Adrenal gland (tissue), 12 donors: Measurements from ENCODE around the gene ADGRB3. TPM values are rescaled to one million over a fixed set of nuclear protein-coding genes. Genes with fewer than 3 reads are reported as not detected.
"Not testable (repeated sequence)": the region's sequence is repeated elsewhere in the genome, so short reads cannot be mapped to it uniquely, and the experiment has no call there.

Source experiments
- DNase-seq, 7 donors: peaks; one replicate each; pipeline ENCODE4 v3.0.0-alpha.2; 2019 to 2020
- H3K27ac ChIP-seq, 5 donors: fragments of 200-600 bp; sonication (generic) in 4 of 5; 1 replicate in 3 of 5; 2 replicates in 2 of 5; pipeline versions ENCODE4 v1.5.1 to v1.8.0; 2016 to 2020; ENCODE audit warnings: mild to moderate bottlenecking in 1 of 5
- H3K27me3 ChIP-seq: fragments of 200-600 bp; 2 replicates; pipeline ENCODE4 v1.8.0; 2021
- H3K36me3 ChIP-seq, 2 donors: fragments of 200-600 bp; replicated peaks in 1 of 2; 1 replicate in 1 of 2; 2 replicates in 1 of 2; pipeline versions ENCODE4 v1.5.1 to v1.8.0; 2018 to 2022
- H3K4me1 ChIP-seq, 2 donors: fragments of 200-600 bp; replicated peaks in 1 of 2; 1 replicate in 1 of 2; 2 replicates in 1 of 2; pipeline versions ENCODE4 v1.5.1 to v1.8.0; 2018 to 2021
- H3K4me3 ChIP-seq, 4 donors: fragments of 200-600 bp; sonication (generic) in 3 of 4; one replicate each; pipeline ENCODE4 v1.5.1; 2016 to 2018
- H3K9me3 ChIP-seq, 3 donors: fragments of 200-600 bp; sonication (generic) in 1 of 3; replicated peaks in 1 of 3; 1 replicate in 2 of 3; 2 replicates in 1 of 3; pipeline versions ENCODE4 v1.5.1 to v1.8.0; 2016 to 2021
- POLR2A ChIP-seq, 2 donors: fragments of 450-650 bp; IDR thresholded peaks; one replicate each; pipeline ENCODE4 v1.6.1; 2017; ENCODE audit warnings: antibody characterized with exemption in 2 of 2, mild to moderate bottlenecking in 2 of 2, moderate library complexity in 1 of 2
- WGBS, 4 donors: extraction: QIAGEN DNeasy Blood & Tissue Kit in 2 of 4; methylation state at CpG; one replicate each; pipeline versions ENCODE4 v1.1.5 to v1.1.7; 2013 to 2017; 5-methylcytosine and 5-hydroxymethylcytosine counted together
- intact Hi-C, 2 donors: fragments of 100-400 bp; cut with DNase I; formaldehyde crosslinking; loops; one replicate each; pipeline versions ENCODE4 v1.14.1 to v1.15.0; 2022 to 2023
- polyA plus RNA-seq, 3 donors: library from polyadenylated mRNA; stranded (reverse); fragments of 200-250 nt in 2 of 3; fragments of 350-450 nt in 1 of 3; fragmentation: Illumina TruSeq in 1 of 3; extraction: RNeasy Lipid Tissue Mini Kit (QIAGEN cat#74804) in 1 of 3; gene quantifications; one replicate each; pipeline ENCODE4 v1.2.3, GENCODE V29; 2013 to 2014
- total RNA-seq, 9 donors: library from RNA; depleted of rRNA in 4 of 9; stranded (reverse); fragments of >200 nt in 4 of 9; fragments of 120-200 nt in 1 of 9; fragmentation: NEBNext Ultra II Directional in 1 of 9; extraction: Animal tissue kit (Norgen Biotek cat#: 25700) in 1 of 9; gene quantifications; one replicate each; pipeline versions ENCODE4 v1.1.0 to v1.2.4, GENCODE V29; 2013 to 2023
- TF ChIP-seq, protein P1 (sequence below), 6 experiments: fragments of 450-650 bp in 4 of 6; fragments of 200-600 bp in 2 of 6; sonication (generic) in 1 of 6; IDR thresholded peaks; 1 replicate in 5 of 6; 2 replicates in 1 of 6; pipeline versions ENCODE4 v1.5.1 to v1.8.0; 2016 to 2021; ENCODE audit warnings: antibody characterized with exemption in 6 of 6, mild to moderate bottlenecking in 2 of 6, moderate library complexity in 1 of 6
- donor health status: healthy with polysubstance abuse.
- donor health status: Bipolar disorder and iron deficiency.
- donor health status: DM: yes; HTN: yes; CAD: no.
- donor health status: DM: no; HTN: no; CAD: no.
- donor health status: DM: no; HTN: no; CAD: no.
- donor health status: DM: yes; HTN: yes; CAD: no.

The ADGRB3 gene
- total and polyA plus RNA-seq, 12 donors, result 1.3 to 9.0 (median 3.1) TPM

DNA sequence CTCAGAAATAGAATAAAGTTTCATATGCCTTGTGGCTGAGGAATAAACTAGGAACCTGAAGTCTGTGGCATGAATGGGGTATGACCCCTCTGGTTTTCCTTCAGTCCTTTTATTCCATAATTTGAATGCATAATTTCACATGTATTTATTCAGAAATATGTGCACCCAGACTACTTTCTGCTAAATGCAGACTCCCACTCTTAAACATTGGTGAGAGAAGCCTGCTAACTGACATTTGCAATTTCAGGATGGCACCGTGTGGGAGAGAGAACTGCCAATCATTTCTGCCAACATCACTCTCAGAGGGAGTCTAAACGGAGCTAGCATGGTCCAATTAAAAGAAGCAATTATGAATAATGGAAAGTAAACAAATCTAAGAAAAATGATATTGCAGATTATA lies 141.3 kb downstream of the ADGRB3 start:
- TF ChIP-seq POLR2A (IDR thresholded peaks at IDR 0.05), result no peak
- TF ChIP-seq, protein P1, sequence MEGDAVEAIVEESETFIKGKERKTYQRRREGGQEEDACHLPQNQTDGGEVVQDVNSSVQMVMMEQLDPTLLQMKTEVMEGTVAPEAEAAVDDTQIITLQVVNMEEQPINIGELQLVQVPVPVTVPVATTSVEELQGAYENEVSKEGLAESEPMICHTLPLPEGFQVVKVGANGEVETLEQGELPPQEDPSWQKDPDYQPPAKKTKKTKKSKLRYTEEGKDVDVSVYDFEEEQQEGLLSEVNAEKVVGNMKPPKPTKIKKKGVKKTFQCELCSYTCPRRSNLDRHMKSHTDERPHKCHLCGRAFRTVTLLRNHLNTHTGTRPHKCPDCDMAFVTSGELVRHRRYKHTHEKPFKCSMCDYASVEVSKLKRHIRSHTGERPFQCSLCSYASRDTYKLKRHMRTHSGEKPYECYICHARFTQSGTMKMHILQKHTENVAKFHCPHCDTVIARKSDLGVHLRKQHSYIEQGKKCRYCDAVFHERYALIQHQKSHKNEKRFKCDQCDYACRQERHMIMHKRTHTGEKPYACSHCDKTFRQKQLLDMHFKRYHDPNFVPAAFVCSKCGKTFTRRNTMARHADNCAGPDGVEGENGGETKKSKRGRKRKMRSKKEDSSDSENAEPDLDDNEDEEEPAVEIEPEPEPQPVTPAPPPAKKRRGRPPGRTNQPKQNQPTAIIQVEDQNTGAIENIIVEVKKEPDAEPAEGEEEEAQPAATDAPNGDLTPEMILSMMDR (IDR thresholded peaks at IDR 0.05), result no peak
- Histone ChIP-seq H3K9me3 (no peaks in the 10 kb centered on the region), H3K4me3 (no peak overlapping the region), H3K36me3 (no peaks in the 10 kb centered on the region), H3K4me1 (peaks cover 0 to 7% of the 10 kb centered on the region in 2 donors), H3K27me3 (no peaks in the 10 kb centered on the region), H3K27ac (no peak overlapping the region)
- no peak for DNase-seq
- WGBS, 4 donors, result 62 to 70% (median 65%) methylated on average over 2 of the region's 2 CpGs
- intact Hi-C loops, result loop anchor here in 1 of 2 donors (5.0 kb wide), 1 partner anchor 139 kb away; the partner anchor contains the start of gene ADGRB3

DNA sequence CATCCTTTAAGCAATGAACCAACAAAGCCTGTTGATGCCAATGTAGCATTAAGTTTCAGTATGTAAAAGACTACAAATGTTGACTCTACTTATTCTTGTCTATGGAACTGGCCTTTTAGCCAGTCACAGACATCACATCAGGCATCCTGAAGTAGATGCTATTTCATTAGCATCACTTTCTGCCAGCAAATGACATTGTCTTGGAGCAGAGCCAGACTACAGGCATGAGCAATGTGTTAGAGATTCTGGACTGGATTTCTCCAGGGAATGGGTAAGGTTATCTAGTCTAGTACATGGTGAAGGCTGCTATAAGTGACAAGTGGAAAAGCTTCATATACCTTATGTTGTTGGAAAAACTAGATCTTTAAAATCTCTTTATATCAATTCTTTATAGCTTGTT lies 142.9 kb downstream of the ADGRB3 start:
- Histone ChIP-seq H3K27ac (no peak overlapping the region), H3K9me3 (no peaks in the 10 kb centered on the region), H3K27me3 (no peaks in the 10 kb centered on the region), H3K4me1 (peaks cover 0 to 7% of the 10 kb centered on the region in 2 donors), H3K4me3 (no peak overlapping the region), H3K36me3 (no peaks in the 10 kb centered on the region)
- intact Hi-C loops, result loop anchor here in 1 of 2 donors (5.0 kb wide), 1 partner anchor 141 kb away; the partner anchor contains the start of gene ADGRB3
- no peak for TF ChIP-seq POLR2A (IDR thresholded peaks at IDR 0.05)
- TF ChIP-seq, protein P1 (IDR thresholded peaks at IDR 0.05), result no peak
- DNase-seq, result peak in 6 of 7 donors; percentile 10 to 72 (median 30)

DNA sequence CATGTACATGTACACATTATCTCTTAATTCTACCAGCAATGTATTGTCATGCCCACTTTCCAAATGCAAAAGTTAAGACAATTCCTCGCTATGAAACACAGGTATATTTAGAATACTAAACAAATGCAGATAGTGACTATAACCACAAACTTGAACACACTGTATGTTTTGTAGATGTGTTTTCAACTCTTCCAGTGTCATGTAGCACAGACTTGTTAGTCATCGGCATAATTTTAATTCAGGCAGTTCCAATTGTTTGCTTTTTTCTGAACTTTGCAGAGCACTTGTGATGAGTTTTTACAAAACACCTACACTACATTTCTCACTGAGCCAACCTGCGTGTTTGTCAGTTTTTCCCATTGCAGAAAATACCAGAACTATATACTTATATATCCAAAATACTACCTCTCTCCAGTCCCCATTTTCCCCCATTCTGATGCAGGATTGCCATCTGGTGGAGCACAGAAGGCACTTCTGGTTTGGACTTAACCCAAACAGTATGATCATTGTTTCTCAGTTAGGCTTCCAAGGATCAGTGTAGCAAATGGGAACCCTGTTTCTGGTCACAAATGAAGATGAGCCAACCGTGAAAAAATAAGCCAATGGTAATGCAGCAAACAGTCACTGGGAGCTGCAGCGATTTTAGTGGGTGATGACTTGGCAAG lies 143.4 kb downstream of the ADGRB3 start:
- no peaks in the 10 kb centered on the region for H3K9me3 ChIP-seq
- no peak overlapping the region for H3K4me3 ChIP-seq
- H3K4me1 ChIP-seq, result peaks cover 0 to 7% of the 10 kb centered on the region in 2 donors
- TF ChIP-seq, protein P1 (IDR thresholded peaks at IDR 0.05), result peak; percentile 50 to 83 (median 68)
- TF ChIP-seq POLR2A (IDR thresholded peaks at IDR 0.05), result no peak
- H3K27ac ChIP-seq, result no peak overlapping the region
- intact Hi-C loops, result loop anchor here in 1 of 2 donors (5.0 kb wide), 1 partner anchor 141 kb away; the partner anchor contains the start of gene ADGRB3
- H3K36me3 ChIP-seq, result no peaks in the 10 kb centered on the region
- 42 to 48% (median 45%) methylated on average over 5 of the region's 5 CpGs for WGBS, 4 donors
- no peaks in the 10 kb centered on the region for H3K27me3 ChIP-seq
- peak in 6 of 7 donors; percentile 22 to 64 (median 33) for DNase-seq

DNA sequence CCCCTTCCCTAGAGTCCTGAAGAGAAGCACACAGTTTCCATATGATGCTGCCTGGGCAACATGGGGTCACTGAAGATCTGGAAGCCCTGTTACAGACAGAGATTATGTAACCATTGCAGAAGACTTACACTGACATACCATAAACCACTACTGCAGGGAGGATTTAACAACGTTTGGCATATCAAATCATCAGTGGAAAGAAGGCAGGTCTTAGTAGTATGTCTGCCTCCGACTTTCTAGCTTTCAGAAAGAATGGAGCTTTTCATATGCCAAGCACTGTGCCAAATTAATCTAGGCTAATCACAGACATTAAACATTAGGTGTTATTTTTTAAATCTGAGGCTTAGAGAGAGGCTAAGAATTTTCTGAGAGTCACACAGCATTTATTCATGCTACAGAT lies 144.3 kb downstream of the ADGRB3 start:
- intact Hi-C loops, result loop anchor here in 1 of 2 donors (5.0 kb wide), 1 partner anchor 142 kb away; the partner anchor contains the start of gene ADGRB3
- WGBS, 4 donors, result 52 to 62% (median 56%) methylated on average over 2 of the region's 2 CpGs
- no peak for TF ChIP-seq POLR2A (IDR thresholded peaks at IDR 0.05)
- TF ChIP-seq, protein P1 (IDR thresholded peaks at IDR 0.05), result no peak

DNA sequence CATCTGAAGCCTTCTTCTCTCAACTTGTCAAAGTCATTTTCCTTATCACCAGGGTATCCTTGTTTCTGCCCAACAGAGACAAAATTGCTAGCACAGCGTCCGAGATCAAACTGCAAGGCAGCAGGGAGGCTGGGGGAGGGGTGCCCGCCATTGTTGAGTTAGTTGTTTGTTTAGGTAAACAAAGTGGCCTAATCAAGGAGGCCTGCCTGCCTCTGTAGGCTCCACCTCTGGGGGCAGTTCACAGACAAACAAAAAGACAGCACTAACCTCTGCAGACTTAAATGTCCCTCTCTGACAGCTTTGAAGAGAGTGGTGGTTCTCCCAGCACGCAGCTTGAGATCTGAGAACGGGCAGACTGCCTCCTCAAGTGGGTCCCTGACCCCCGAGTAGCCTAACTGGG lies 155.0 kb downstream of the ADGRB3 start:
- DNase-seq, H3K4me3 ChIP-seq, intact Hi-C loops, H3K36me3 ChIP-seq, H3K9me3 ChIP-seq, H3K4me1 ChIP-seq, H3K27ac ChIP-seq, H3K27me3 ChIP-seq: not testable (repeated sequence)
- 82 to 87% (median 85%) methylated on average over 3 to 6 of the region's 6 CpGs for WGBS, 4 donors

More for the DNA sequence above, 144.3 kb downstream of the ADGRB3 start:
- Histone ChIP-seq H3K9me3 (no peaks in the 10 kb centered on the region), H3K4me3 (no peak overlapping the region), H3K27ac (no peak overlapping the region), H3K36me3 (no peaks in the 10 kb centered on the region), H3K27me3 (no peaks in the 10 kb centered on the region), H3K4me1 (peaks cover 0 to 7% of the 10 kb centered on the region in 2 donors)
- DNase-seq, result no peak

DNA sequence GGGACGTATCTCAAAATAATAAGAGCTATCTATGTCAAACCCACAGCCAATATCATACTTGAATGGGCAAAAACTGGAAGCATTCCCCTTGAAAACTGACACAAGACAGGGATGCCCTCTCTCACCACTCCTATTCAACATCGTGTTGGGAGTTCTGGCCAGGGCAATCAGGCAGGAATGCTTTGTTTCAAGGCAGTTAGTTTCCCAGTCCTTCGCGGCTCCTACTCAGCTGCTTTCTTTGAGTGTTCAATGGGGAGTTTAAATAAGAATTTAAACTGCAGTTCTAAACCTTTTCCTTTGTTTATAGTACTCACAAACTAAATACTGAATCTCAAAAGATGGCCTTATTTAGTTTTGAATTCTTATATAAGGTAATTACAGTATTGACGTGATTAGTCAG lies 179.9 kb downstream of the ADGRB3 start:
- intact Hi-C loops, H3K9me3 ChIP-seq: not testable (repeated sequence)

More for the DNA sequence above, 179.9 kb downstream of the ADGRB3 start:
- DNase-seq, H3K4me3 ChIP-seq, H3K27me3 ChIP-seq, H3K4me1 ChIP-seq, H3K36me3 ChIP-seq, H3K27ac ChIP-seq: not testable (repeated sequence)
- WGBS, 4 donors, result 75 to 81% (median 76%) methylated on average over 5 of the region's 5 CpGs
